ENCODE measurements around the gene INSL4. TPM values are rescaled to one million over a fixed set of nuclear protein-coding genes. Genes with fewer than 3 reads are reported as not detected.

Gene INSL4
- total RNA-seq, 1 donor from 2014 or later = not detected

DNA sequence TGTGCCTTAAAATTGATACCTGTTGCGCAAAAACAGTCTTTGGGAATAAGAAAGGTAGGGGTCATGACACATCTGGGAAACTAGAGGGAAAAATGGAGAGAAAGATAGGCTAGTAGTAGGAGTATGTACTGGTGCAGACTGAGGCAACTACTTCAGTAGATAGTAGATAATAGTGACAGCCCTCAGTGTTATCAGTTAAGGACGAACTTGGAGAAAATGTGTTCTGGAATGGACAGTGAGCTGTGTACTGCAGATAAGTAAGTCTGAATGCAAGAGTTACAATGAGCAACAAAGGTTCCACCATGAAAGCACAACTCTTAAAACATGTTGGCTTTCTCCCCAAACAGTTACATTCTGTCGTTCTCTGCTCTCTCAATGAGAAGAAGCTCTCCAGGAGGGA, 39.2 kb upstream of the INSL4 start:
- Histone ChIP-seq H3K4me3 (ENCODE audit: low read depth, low read length) (no peak overlapping the region), H3K36me3 (ENCODE audit: control insufficient read depth, insufficient read depth, low read length) (no peaks in the 10 kb centered on the region), H3K27me3 (ENCODE audit: control insufficient read depth, insufficient read depth, low read length) (no peaks in the 10 kb centered on the region)
- DNase-seq (ENCODE audit: low read depth) = no peak
- TF ChIP-seq, protein P1, sequence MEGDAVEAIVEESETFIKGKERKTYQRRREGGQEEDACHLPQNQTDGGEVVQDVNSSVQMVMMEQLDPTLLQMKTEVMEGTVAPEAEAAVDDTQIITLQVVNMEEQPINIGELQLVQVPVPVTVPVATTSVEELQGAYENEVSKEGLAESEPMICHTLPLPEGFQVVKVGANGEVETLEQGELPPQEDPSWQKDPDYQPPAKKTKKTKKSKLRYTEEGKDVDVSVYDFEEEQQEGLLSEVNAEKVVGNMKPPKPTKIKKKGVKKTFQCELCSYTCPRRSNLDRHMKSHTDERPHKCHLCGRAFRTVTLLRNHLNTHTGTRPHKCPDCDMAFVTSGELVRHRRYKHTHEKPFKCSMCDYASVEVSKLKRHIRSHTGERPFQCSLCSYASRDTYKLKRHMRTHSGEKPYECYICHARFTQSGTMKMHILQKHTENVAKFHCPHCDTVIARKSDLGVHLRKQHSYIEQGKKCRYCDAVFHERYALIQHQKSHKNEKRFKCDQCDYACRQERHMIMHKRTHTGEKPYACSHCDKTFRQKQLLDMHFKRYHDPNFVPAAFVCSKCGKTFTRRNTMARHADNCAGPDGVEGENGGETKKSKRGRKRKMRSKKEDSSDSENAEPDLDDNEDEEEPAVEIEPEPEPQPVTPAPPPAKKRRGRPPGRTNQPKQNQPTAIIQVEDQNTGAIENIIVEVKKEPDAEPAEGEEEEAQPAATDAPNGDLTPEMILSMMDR (IDR thresholded peaks at IDR 0.05; ENCODE audit: insufficient read depth, low read length, poor library complexity, severe bottlenecking) = no peak

DNA sequence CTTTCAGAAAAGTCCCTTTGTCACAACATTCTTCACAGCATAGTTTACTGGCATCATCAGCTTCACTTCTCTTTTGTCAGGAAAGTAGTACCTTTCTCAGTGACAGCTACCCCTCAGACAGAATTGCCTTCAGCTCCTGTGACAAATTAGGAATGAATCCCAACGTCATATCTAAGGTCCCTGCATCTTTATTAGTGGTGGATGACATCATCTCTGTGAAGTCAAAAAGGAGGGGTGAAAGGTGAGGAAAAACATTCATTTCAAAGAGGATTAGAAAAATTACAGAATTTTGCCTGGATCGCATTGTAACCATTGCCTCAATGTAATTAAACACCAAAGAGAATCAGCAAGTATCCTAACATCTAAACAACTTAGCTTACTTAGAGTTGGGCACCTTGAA, 37.9 kb upstream of the INSL4 start:
- H3K4me3 ChIP-seq (ENCODE audit: low read depth, low read length) = no peak overlapping the region
- no peaks in the 10 kb centered on the region for H3K27me3 ChIP-seq (ENCODE audit: control insufficient read depth, insufficient read depth, low read length)
- no peaks in the 10 kb centered on the region for H3K36me3 ChIP-seq (ENCODE audit: control insufficient read depth, insufficient read depth, low read length)
- no peak for DNase-seq (ENCODE audit: low read depth)
- TF ChIP-seq, protein P1 (IDR thresholded peaks at IDR 0.05; ENCODE audit: insufficient read depth, low read length, poor library complexity, severe bottlenecking) = no peak

DNA sequence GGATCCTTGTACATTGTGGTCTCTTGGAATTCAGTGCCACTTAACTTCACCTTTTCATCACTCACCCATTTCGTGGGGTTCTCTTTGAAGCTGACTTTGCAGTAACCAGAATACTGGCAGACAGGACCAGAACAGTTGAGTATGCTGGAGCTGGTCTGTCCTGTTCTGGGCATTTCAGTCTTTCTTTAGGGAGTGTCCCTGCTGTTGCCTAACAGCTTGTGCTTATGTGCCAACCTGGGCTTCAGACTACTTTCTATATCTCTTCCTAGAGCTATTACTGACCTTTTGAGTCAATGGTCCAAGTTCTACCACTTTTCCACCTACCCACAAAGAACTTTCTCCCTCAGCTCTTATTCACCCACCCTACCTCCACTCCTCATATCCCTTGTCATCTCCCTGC, 35.8 kb upstream of the INSL4 start:
- H3K4me3 ChIP-seq (ENCODE audit: low read depth, low read length) = no peak overlapping the region
- TF ChIP-seq, protein P1 (IDR thresholded peaks at IDR 0.05; ENCODE audit: insufficient read depth, low read length, poor library complexity, severe bottlenecking) = no peak
- H3K36me3 ChIP-seq (ENCODE audit: control insufficient read depth, insufficient read depth, low read length) = no peaks in the 10 kb centered on the region
- H3K27me3 ChIP-seq (ENCODE audit: control insufficient read depth, insufficient read depth, low read length) = no peaks in the 10 kb centered on the region
- DNase-seq (ENCODE audit: low read depth) = no peak

DNA sequence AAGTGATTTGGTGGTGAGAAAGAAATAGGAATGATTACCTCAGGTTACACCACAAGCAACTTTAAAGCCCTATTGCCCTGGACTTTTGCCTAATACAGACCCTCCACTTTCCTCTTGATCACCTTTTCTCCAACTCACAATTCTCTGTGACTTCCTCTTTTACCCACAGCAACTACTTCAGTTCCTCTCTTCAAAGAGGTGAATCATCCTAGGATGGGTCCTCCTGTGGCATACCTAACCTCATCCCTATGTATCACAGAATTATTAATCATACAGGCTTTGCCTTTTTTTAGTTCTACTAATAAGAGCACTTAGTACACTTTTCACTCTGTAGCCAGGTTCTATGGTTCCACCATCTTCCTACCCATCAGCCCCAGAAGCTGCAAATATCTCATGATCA, 26.1 kb upstream of the INSL4 start:
- no peak overlapping the region for H3K4me3 ChIP-seq (ENCODE audit: low read depth, low read length)
- TF ChIP-seq, protein P1 (IDR thresholded peaks at IDR 0.05; ENCODE audit: insufficient read depth, low read length, poor library complexity, severe bottlenecking) = no peak
- H3K36me3 ChIP-seq (ENCODE audit: control insufficient read depth, insufficient read depth, low read length) = no peaks in the 10 kb centered on the region
- no peak for DNase-seq (ENCODE audit: low read depth)
- no peaks in the 10 kb centered on the region for H3K27me3 ChIP-seq (ENCODE audit: control insufficient read depth, insufficient read depth, low read length)

DNA sequence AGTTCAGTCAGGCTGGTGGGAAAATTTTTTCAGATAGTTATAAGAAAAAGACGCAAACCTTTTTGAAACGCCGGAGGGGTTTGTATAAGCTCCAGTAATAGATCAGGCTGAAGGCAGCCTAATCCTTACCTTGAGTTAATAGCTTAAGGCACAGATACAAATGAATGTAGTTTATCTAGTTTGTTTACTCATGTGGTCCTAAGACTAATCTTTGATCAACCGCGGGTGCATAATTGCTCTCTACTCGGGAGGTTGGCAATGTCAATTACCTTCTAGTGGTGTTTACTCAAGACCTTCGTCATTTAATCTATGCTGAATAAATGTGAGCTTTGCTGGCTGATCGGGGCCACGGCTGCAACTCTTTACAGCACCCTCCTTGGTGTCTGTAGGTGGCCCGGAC, 665 bp upstream of the INSL4 start:
- H3K27me3 ChIP-seq (ENCODE audit: control insufficient read depth, insufficient read depth, low read length) = no peaks in the 10 kb centered on the region
- no peaks in the 10 kb centered on the region for H3K36me3 ChIP-seq (ENCODE audit: control insufficient read depth, insufficient read depth, low read length)
- DNase-seq (ENCODE audit: low read depth) = no peak
- H3K4me3 ChIP-seq (ENCODE audit: low read depth, low read length) = no peak overlapping the region
- TF ChIP-seq, protein P1 (IDR thresholded peaks at IDR 0.05; ENCODE audit: insufficient read depth, low read length, poor library complexity, severe bottlenecking) = no peak

DNA sequence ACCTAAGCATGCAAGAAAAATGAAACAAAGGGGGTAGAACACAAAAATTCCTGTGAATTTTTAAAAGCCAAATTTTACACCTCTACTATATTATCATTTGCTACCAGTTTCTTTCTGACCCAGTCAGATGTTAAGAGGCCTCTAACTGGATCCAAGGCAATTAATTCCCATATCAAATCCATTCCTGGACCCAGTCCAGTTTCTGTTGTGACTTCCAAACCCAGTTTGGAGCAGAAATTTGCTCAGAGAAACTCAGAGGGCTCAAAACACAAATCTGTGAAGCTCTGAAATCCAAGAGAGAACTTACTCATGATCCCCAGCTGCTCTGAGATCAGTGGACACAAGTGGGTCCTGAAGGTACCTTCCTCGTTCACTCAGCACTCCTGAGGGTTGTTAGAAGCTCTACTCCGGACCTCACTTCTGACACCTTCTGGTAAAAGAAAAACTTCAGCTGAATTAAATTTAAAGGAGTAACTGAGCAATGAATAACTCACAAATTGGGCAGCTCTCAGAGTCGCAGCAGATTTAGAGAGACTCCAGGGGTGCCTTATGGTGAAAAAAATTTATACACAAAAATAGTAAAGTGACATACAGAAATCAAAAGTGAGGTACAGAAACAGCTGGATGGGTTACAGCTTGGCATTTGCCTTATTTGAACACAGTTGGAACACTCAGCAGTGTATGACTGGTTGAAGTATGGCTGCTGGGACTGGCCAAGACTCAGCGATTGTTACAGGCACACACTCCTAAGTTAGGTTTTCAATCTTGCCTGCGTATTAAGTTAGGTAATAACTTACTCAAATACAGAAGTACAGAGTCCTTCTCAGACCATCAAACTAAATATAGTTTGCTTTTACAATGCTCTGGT, 32.4 kb downstream of the INSL4 start:
- TF ChIP-seq, protein P1 (IDR thresholded peaks at IDR 0.05; ENCODE audit: insufficient read depth, low read length, poor library complexity, severe bottlenecking) = no peak
- no peak overlapping the region for H3K4me3 ChIP-seq (ENCODE audit: low read depth, low read length)
- no peaks in the 10 kb centered on the region for H3K36me3 ChIP-seq (ENCODE audit: control insufficient read depth, insufficient read depth, low read length)
- H3K27me3 ChIP-seq (ENCODE audit: control insufficient read depth, insufficient read depth, low read length) = no peaks in the 10 kb centered on the region
- DNase-seq (ENCODE audit: low read depth) = no peak
